Stimulated activated naive CD8-positive, alpha-beta T cell treated with anti-CD3 and anti-CD28 coated beads, Interleukin-15, Interleukin-2, amounts not matched to agents 100 U/mL and 50 U/mL, for 24 hours (primary cell): ENCODE results near the gene CPLX4.

Source experiments
- ATAC-seq: fragments of 150-1000 bp; cut with Tn5 transposase; one replicate; pipeline ENCODE4 v1.10.0; 2021
- DNase-seq: peaks from one replicate; pipeline ENCODE4 v3.0.0; 2021

The CPLX4 gene

DNA sequence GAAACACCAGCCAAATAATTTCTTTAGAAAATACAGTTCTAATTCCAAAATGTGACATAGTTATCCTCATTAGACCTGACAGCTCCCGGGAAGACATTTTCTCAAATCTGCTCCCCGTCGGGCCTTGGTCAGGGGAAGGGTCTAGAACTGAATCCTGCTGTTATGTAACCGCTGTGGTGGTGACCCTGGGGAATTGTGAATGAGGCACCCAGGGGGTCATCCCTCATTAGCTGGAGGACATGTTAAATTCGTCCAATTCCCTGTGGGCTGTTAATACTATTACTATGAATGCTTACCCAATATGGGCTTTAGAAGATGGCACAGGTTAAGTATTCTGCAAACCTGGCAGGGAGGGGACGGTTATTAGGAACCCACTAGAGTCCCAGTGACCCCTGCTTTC is 11.8 kb downstream of the CPLX4 start:
- no peak for ATAC-seq
- DNase-seq: no peak

DNA sequence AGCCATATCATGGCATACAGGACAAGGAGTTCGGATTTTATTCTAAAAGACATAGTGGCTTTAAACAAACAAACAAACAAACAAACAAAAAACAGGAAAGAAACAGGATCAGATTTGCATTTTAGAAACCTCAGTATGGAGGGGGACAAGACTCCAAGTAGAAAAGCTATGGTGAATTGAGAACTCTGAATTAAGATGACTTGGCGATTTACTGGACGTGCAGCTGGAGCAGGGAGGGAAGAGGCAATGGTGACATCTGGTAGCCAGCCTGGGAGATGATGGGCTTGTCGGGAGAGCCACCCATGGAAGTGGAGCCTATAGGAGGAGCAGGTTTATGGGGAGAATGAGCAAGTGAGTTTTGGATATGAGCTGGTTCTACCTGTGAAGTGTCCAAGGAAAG is 13.2 kb downstream of the CPLX4 start:
- ATAC-seq (no peak), DNase-seq (no peak)

GRCh38 chr18:59303656-59304195 is 14.7 kb downstream of the CPLX4 start:
- DNase-seq (no peak), ATAC-seq (no peak)

GRCh38 chr18:59303006-59303405 is 15.4 kb downstream of the CPLX4 start:
- no peak for DNase-seq
- no peak for ATAC-seq

GRCh38 chr18:59301929-59302328 is 16.5 kb downstream of the CPLX4 start:
- ATAC-seq (no peak), DNase-seq (no peak)

GRCh38 chr18:59300676-59301285 is 17.7 kb downstream of the CPLX4 start:
- ATAC-seq: peak; percentile 70
- no peak for DNase-seq

DNA sequence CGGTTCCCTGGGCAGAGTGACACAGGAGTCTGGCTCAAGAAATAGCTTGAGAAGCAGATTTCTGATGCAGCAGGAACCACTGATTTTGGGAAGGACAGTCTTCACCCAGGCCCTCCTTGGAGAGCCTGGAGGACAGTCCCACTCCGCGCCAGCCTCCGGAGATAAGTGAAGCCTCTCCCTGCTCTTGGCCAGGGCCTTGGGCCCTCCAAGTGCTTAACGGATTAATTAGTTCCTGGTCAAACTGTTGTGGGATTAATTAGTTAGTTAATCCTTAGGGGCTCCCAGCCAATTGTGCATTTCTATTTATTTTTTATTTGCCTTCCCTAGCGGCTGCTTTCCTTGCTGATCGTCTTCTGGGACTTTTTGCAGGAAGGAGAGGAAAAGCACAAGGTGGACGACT is 19.6 kb downstream of the CPLX4 start:
- DNase-seq (no peak), ATAC-seq (no peak)

DNA sequence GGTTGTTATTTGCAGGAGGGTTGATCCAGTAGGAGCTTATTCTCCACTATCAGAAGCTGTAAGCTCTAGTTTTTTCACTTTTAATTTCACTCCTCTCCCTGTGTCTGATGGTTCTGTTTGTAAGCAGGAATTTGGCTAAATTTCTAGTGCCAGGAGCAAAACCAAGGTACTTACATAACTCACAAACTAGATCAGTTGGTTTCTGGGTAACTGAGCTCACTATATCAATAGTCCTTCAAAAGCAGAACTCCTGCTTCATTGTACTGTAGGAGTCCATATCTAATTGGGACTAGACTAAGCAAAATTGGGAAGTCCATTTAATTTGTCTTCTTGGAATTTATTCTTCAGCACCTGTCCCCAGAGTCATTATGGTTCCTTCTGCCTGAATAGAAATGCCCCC is 25.1 kb downstream of the CPLX4 start:
- no peak for ATAC-seq

DNA sequence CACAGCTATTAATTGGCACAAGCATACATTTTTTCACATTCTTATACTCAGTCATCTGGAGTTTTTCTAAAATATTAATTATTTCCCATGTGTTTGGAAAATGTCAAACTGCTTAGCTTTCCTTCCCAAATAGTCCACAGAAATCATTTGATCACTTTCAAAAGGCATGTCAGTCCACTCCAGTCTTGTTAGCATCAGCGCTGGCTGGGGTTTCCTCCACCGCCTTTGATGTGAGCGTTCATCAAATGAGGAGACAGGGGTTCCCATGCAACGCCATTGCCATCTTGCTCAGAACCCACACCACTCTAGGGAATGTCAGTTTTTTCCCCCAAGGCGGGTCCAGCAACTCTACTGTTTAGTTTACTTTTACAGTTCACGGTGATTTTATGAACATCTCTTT is 32.1 kb downstream of the CPLX4 start:
- ATAC-seq: no peak

More for the DNA sequence above, 25.1 kb downstream of the CPLX4 start:
- no peak for DNase-seq

GRCh38 chr18:59282341-59282740 is 36.1 kb downstream of the CPLX4 start:
- ATAC-seq (no peak), DNase-seq (no peak)

More for the DNA sequence above, 32.1 kb downstream of the CPLX4 start:
- DNase-seq: no peak

GRCh38 chr18:59279722-59280121 is 38.7 kb downstream of the CPLX4 start:
- ATAC-seq: no peak

GRCh38 chr18:59279193-59279592 is 39.3 kb downstream of the CPLX4 start:
- no peak for ATAC-seq
- no peak for DNase-seq

More at GRCh38 chr18:59279722-59280121, 38.7 kb downstream of the CPLX4 start:
- no peak for DNase-seq

- no peak for ATAC-seq
- no peak for DNase-seq
Measured at GRCh38 chr18:59278793-59279192, 39.7 kb downstream of the CPLX4 start.

- no peak for ATAC-seq
- no peak for DNase-seq
Measured at GRCh38 chr18:59276047-59276446, 42.4 kb downstream of the CPLX4 start.

GRCh38 chr18:59275406-59275949 is 43.0 kb downstream of the CPLX4 start:
- no peak for DNase-seq
- no peak for ATAC-seq

DNA sequence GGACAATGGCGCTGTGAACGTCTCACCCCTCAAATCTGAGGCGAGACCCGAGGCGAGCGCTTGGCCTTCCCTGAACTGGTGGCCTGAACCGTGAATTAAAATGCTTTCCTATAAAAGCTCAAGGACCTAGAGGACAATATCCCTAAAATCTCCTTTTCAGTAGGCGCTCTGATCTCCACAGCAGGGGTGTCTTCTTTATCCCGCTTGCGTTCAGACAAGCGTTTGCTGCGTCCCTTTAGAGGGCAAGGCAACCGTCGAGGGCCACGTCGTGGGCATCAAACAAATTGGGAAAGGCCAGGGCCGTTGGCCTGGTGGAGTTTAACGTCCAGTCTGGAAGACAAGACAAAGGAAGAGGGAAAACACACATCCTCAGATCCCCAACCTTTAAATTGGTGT is 43.9 kb downstream of the CPLX4 start:
- ATAC-seq (no peak), DNase-seq (no peak)

GRCh38 chr18:59273759-59274532 is 44.5 kb downstream of the CPLX4 start:
- DNase-seq (no peak), ATAC-seq (no peak)

GRCh38 chr18:59272891-59273758 is 45.3 kb downstream of the CPLX4 start, which contains the start of gene RAX:
TSS of gene RAX (minus strand) at chr18:59273454. CDS start at chr18:59273206, 248 bp downstream.
- ATAC-seq: no peak
- DNase-seq: peak; percentile 31

- ATAC-seq (no peak), DNase-seq (peak; percentile 5)
Measured at GRCh38 chr18:59272221-59272888, 46.1 kb downstream of the CPLX4 start.

DNA sequence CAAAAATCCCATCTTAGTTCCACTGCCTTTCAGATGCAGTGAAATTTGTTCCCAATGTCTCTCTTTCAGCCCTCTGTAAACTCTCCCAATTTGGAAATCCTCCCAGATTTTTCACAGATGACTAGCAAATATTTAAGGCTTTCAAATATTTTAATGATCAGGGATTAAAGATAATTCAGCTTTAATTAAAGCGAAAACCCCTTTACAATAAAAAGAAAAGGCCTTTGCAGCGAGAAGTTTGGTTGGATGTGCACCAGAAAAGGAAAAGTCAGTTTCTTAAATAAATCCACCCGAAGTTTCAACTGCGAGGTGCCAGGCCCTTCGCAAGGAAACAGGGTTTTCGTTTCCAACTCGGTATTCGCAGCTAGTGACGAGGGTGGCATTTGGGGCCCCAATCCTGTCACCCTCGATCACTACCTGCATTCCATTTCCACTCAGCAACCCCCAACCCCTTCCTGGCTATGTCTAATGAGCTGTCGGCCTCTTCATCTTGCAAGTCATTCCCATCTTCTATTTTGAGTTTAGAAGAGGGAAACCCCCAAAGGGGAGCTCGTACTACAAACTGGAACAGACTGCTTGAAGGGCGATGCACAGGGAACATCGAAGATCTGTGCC is 46.7 kb downstream of the CPLX4 start:
- no peak for ATAC-seq
- DNase-seq: no peak

- DNase-seq (no peak), ATAC-seq (no peak)
Measured at GRCh38 chr18:59270689-59271257, 47.7 kb downstream of the CPLX4 start.
